Measurements from ENCODE around the gene KDELR3.

Gene KDELR3

GRCh38 chr22:38468443-38469305, 778 bp downstream of the KDELR3 start:
- TF ChIP-seq FOXP2 (optimal IDR thresholded peaks at IDR 0.05; ENCODE audit: borderline replicate concordance, extremely low read depth, extremely low read length, insufficient read depth), result no peak
- TF ChIP-seq SIN3A (IDR thresholded peaks at IDR 0.05; ENCODE audit: borderline replicate concordance, insufficient read depth, low read length), result no peak
- no peak for TF ChIP-seq REST (IDR thresholded peaks at IDR 0.05; ENCODE audit: insufficient read depth in 1 of 2, low read depth in 2 of 2, low read length in 2 of 2)
- TF ChIP-seq TAF1 (IDR thresholded peaks at IDR 0.05; ENCODE audit: borderline replicate concordance, insufficient read depth, low read length), result no peak
- TF ChIP-seq POLR2AphosphoS5 (IDR thresholded peaks at IDR 0.05; ENCODE audit: low read depth, low read length), result no peak

GRCh38 chr22:38469306-38469781, 1.4 kb downstream of the KDELR3 start:
- no peak for TF ChIP-seq POLR2AphosphoS5 (IDR thresholded peaks at IDR 0.05; ENCODE audit: low read depth, low read length)
- no peak for TF ChIP-seq FOXP2 (optimal IDR thresholded peaks at IDR 0.05; ENCODE audit: borderline replicate concordance, extremely low read depth, extremely low read length, insufficient read depth)
- TF ChIP-seq REST (IDR thresholded peaks at IDR 0.05; ENCODE audit: insufficient read depth in 1 of 2, low read depth in 2 of 2, low read length in 2 of 2), result no peak
- TF ChIP-seq SIN3A (IDR thresholded peaks at IDR 0.05; ENCODE audit: borderline replicate concordance, insufficient read depth, low read length), result no peak
- no peak for TF ChIP-seq TAF1 (IDR thresholded peaks at IDR 0.05; ENCODE audit: borderline replicate concordance, insufficient read depth, low read length)

GRCh38 chr22:38471237-38471636, 3.3 kb downstream of the KDELR3 start:
- TF ChIP-seq POLR2AphosphoS5 (IDR thresholded peaks at IDR 0.05; ENCODE audit: low read depth, low read length), result no peak
- TF ChIP-seq FOXP2 (optimal IDR thresholded peaks at IDR 0.05; ENCODE audit: borderline replicate concordance, extremely low read depth, extremely low read length, insufficient read depth), result no peak
- no peak for TF ChIP-seq TAF1 (IDR thresholded peaks at IDR 0.05; ENCODE audit: borderline replicate concordance, insufficient read depth, low read length)

GRCh38 chr22:38474003-38474607, 6.2 kb downstream of the KDELR3 start:
- TF ChIP-seq FOXP2 (optimal IDR thresholded peaks at IDR 0.05; ENCODE audit: borderline replicate concordance, extremely low read depth, extremely low read length, insufficient read depth), result no peak
- TF ChIP-seq SIN3A (IDR thresholded peaks at IDR 0.05; ENCODE audit: borderline replicate concordance, insufficient read depth, low read length), result no peak
- TF ChIP-seq POLR2AphosphoS5 (IDR thresholded peaks at IDR 0.05; ENCODE audit: low read depth, low read length), result no peak
- TF ChIP-seq TAF1 (IDR thresholded peaks at IDR 0.05; ENCODE audit: borderline replicate concordance, insufficient read depth, low read length), result no peak
- no peak for TF ChIP-seq REST (IDR thresholded peaks at IDR 0.05; ENCODE audit: insufficient read depth in 1 of 2, low read depth in 2 of 2, low read length in 2 of 2)

- no peak for TF ChIP-seq TAF1 (IDR thresholded peaks at IDR 0.05; ENCODE audit: borderline replicate concordance, insufficient read depth, low read length)
- no peak for TF ChIP-seq REST (IDR thresholded peaks at IDR 0.05; ENCODE audit: insufficient read depth in 1 of 2, low read depth in 2 of 2, low read length in 2 of 2)
- no peak for TF ChIP-seq SIN3A (IDR thresholded peaks at IDR 0.05; ENCODE audit: borderline replicate concordance, insufficient read depth, low read length)
- no peak for TF ChIP-seq POLR2AphosphoS5 (IDR thresholded peaks at IDR 0.05; ENCODE audit: low read depth, low read length)
- TF ChIP-seq FOXP2 (optimal IDR thresholded peaks at IDR 0.05; ENCODE audit: borderline replicate concordance, extremely low read depth, extremely low read length, insufficient read depth), result no peak
Measured at GRCh38 chr22:38477585-38477984, 9.7 kb downstream of the KDELR3 start.
